Upper lobe of left lung (tissue), 6 donors: ENCODE results near the gene MFAP4. TPM values are rescaled to one million over a fixed set of nuclear protein-coding genes. Genes with fewer than 3 reads are reported as not detected.

ENCODE experiments used
- ATAC-seq, 2 donors: fragments of 200-7000 bp; cut with Tn5 transposase; one replicate each; pipeline ENCODE4 v1.9.1; 2022; ENCODE audit warnings: mild to moderate bottlenecking in 2 of 2, moderate library complexity in 2 of 2; ENCODE audit not compliant: low FRiP score in 2 of 2
- DNase-seq, 2 donors: peaks; one replicate each; pipeline ENCODE4 v3.0.0-alpha.2; 2019 to 2020
- H3K27ac ChIP-seq, 4 donors: fragments of 200-600 bp; sonication (generic); one replicate each; pipeline ENCODE4 v1.5.1; 2016 to 2019
- H3K27me3 ChIP-seq, 4 donors: fragments of 200-600 bp; sonication (generic); one replicate each; pipeline ENCODE4 v1.5.1; 2017 to 2019
- H3K36me3 ChIP-seq, 4 donors: fragments of 200-600 bp; sonication (generic); one replicate each; pipeline ENCODE4 v1.5.1; 2016 to 2019
- H3K4me1 ChIP-seq, 4 donors: fragments of 200-600 bp; sonication (generic); one replicate each; pipeline ENCODE4 v1.5.1; 2018 to 2019
- H3K4me3 ChIP-seq, 4 donors: fragments of 200-600 bp; sonication (generic); one replicate each; pipeline ENCODE4 v1.5.1; 2017 to 2019; ENCODE audit warnings: mild to moderate bottlenecking in 2 of 4, moderate library complexity in 1 of 4
- H3K9me3 ChIP-seq, 4 donors: fragments of 200-600 bp; sonication (generic); one replicate each; pipeline ENCODE4 v1.5.1; 2018 to 2019
- EP300 ChIP-seq, 4 donors: sonication (generic); formaldehyde crosslinking; IDR thresholded peaks; one replicate each; pipeline ENCODE4 v1.5.1; 2017; ENCODE audit warnings: antibody characterized with exemption in 4 of 4, control low read depth in 2 of 4
- POLR2A ChIP-seq, 4 donors: fragments of 450-650 bp; IDR thresholded peaks; one replicate each; pipeline ENCODE4 v1.5.1; 2016 to 2017; ENCODE audit warnings: antibody characterized with exemption in 4 of 4, mild to moderate bottlenecking in 2 of 4
- POLR2AphosphoS5 ChIP-seq, 2 donors: sonication (generic); formaldehyde crosslinking; IDR thresholded peaks; one replicate each; pipeline ENCODE4 v1.5.1; 2017; ENCODE audit warnings: antibody characterized with exemption in 2 of 2
- WGBS, 2 donors: methylation state at CpG; one replicate each; pipeline ENCODE4 v1.1.5; 2017 to 2018; 5-methylcytosine and 5-hydroxymethylcytosine counted together
- total RNA-seq, 6 donors: library from RNA; depleted of rRNA in 4 of 6; stranded (reverse); fragments of >200 nt in 4 of 6; gene quantifications; one replicate each; pipeline versions ENCODE4 v1.1.0 to v1.2.1, GENCODE V29; 2016 to 2021
- TF ChIP-seq, protein P1 (sequence below), 6 experiments: fragments of 450-650 bp in 4 of 6; fragments of 200-600 bp in 2 of 6; sonication (generic) in 2 of 6; IDR thresholded peaks; one replicate each; pipeline ENCODE4 v1.5.1; 2016 to 2019; ENCODE audit warnings: antibody characterized with exemption in 6 of 6
- donor health status: DM: no; HTN: no; CAD: no; lungs with moderate emphysema.
- donor health status: DM: no; HTN: yes; CAD: no; lungs with severe emphysema.

The MFAP4 gene
- total RNA-seq, 6 donors from 2014 or later = 24.1 to 280 (median 175) TPM

GRCh38 chr17:19390951-19391350, 4.0 kb upstream of the MFAP4 start:
- H3K27me3 ChIP-seq = no peaks in the 10 kb centered on the region
- ATAC-seq (no peak), DNase-seq (no peak)
- WGBS, 2 donors = 81 to 88% methylated on average over 2 of the region's 2 CpGs
- H3K36me3 ChIP-seq = no peaks in the 10 kb centered on the region
- H3K27ac ChIP-seq = peak overlapping the region in 1 of 4 donors; percentile 46
- no peak overlapping the region for H3K4me3 ChIP-seq
- no peak for TF ChIP-seq POLR2AphosphoS5 (IDR thresholded peaks at IDR 0.05)
- TF ChIP-seq, protein P1, sequence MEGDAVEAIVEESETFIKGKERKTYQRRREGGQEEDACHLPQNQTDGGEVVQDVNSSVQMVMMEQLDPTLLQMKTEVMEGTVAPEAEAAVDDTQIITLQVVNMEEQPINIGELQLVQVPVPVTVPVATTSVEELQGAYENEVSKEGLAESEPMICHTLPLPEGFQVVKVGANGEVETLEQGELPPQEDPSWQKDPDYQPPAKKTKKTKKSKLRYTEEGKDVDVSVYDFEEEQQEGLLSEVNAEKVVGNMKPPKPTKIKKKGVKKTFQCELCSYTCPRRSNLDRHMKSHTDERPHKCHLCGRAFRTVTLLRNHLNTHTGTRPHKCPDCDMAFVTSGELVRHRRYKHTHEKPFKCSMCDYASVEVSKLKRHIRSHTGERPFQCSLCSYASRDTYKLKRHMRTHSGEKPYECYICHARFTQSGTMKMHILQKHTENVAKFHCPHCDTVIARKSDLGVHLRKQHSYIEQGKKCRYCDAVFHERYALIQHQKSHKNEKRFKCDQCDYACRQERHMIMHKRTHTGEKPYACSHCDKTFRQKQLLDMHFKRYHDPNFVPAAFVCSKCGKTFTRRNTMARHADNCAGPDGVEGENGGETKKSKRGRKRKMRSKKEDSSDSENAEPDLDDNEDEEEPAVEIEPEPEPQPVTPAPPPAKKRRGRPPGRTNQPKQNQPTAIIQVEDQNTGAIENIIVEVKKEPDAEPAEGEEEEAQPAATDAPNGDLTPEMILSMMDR (IDR thresholded peaks at IDR 0.05) = no peak
- no peak for TF ChIP-seq EP300 (IDR thresholded peaks at IDR 0.05)
- TF ChIP-seq POLR2A (IDR thresholded peaks at IDR 0.05) = no peak
- peaks cover 22 to 31% (median 26%) of the 10 kb centered on the region in 4 donors for H3K4me1 ChIP-seq
- no peaks in the 10 kb centered on the region for H3K9me3 ChIP-seq

DNA sequence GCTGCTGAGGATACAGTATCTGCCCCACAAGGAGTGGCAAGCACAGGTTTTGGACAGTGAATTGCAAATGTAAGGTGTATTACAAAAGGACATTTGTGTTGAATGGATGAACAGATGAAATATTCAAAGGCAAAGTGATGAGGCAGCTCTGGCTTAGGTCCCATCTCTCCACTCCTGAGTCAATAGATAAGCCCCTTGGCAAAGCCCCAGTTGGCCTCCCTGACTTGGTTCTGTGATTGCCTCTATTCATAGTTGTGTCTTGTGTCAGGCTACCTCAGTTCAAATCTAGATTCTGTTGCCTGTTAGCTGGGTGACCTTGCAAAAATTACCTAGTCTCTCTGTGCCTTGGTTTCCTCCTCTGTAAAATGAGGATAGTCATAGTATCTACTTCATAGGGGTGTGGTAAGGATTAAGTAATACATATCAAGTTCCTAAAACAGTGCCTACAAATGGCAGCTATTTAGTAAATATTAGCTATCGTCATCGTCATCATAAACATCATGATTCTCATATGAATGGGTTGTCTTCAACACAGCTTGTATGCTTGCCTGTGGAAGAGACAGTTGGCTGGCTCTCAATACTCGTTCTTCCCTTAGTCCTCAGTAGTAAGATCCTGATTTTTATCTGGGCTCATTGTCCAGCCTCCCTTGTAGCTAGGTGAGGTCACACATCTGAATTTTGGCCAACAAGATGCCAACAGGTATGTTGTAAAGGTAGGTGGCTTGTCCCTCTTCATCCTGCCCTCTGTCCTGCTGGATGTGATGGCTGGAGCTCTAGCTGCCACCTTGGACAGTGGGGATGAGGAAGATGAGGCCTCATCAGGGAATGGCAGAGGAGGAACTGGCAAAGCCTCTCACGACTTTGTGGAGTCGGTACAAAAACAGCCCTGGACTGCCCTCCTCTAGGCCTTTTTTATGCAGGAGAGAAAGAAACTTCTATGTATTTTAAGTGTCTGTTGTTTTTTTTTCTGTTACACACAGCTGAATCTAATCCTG, 2.1 kb upstream of the MFAP4 start:
- WGBS, 2 donors = 61 to 64% methylated on average over 5 of the region's 5 CpGs
- DNase-seq (no peak), ATAC-seq (no peak)
- H3K4me3 ChIP-seq = no peak overlapping the region
- no peaks in the 10 kb centered on the region for H3K27me3 ChIP-seq
- H3K27ac ChIP-seq = peak overlapping the region; percentile 74 to 81 (median 76)
- no peaks in the 10 kb centered on the region for H3K9me3 ChIP-seq
- peaks cover 0 to 17% (median 7%) of the 10 kb centered on the region in 4 donors for H3K36me3 ChIP-seq
- H3K4me1 ChIP-seq = peaks cover 35 to 49% (median 42%) of the 10 kb centered on the region in 4 donors
- TF ChIP-seq POLR2A (IDR thresholded peaks at IDR 0.05) = no peak
- no peak for TF ChIP-seq EP300 (IDR thresholded peaks at IDR 0.05)
- TF ChIP-seq, protein P1 (IDR thresholded peaks at IDR 0.05) = no peak
- TF ChIP-seq POLR2AphosphoS5 (IDR thresholded peaks at IDR 0.05) = no peak

DNA sequence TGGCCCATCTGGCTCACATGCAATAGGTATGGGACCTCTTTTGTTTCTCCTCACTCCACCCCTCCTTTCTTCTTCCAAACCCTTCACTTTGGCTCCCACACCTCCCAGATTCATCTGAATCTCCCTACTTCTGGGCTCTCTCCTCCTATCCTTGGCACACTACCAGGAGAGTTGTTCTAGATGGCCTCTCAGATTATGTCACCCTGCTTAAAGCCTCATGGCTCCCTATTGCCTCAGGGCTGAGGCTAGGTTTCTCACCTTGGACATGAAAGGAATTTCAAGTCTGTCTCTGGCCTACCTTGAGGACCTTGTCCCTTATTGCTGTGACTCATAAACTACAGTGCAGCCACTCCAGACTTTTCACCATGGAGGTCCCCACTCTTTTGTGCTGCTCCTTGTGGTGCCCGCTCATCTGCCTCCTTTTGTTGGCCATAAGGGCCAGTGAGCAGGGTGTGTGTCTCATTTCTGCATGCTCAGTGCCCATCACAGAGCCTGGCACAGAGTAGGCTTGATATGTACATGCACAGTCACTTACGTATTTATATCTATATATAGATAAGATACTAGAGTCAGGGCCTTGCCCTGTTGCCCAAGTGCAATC, 1.0 kb upstream of the MFAP4 start:
- TF ChIP-seq EP300 (IDR thresholded peaks at IDR 0.05) (no peak), POLR2AphosphoS5 (IDR thresholded peaks at IDR 0.05) (peak in 1 of 2 donors; percentile 24), POLR2A (IDR thresholded peaks at IDR 0.05) (no peak)
- peaks cover 8 to 28% (median 17%) of the 10 kb centered on the region in 4 donors for H3K36me3 ChIP-seq
- peak overlapping the region; percentile 74 to 87 (median 78) for H3K27ac ChIP-seq
- H3K27me3 ChIP-seq = no peaks in the 10 kb centered on the region
- ATAC-seq (peak in 1 of 2 donors; percentile 59), DNase-seq (no peak)
- peaks cover 45 to 57% (median 49%) of the 10 kb centered on the region in 4 donors for H3K4me1 ChIP-seq
- H3K9me3 ChIP-seq = no peaks in the 10 kb centered on the region
- no peak overlapping the region for H3K4me3 ChIP-seq
- 82 to 90% methylated on average over 2 of the region's 2 CpGs for WGBS, 2 donors

GRCh38 chr17:19386051-19386929, 700 bp downstream of the MFAP4 start:
- TF ChIP-seq POLR2AphosphoS5 (IDR thresholded peaks at IDR 0.05) = peak; percentile 32 to 60
- no peak for TF ChIP-seq EP300 (IDR thresholded peaks at IDR 0.05)
- peak; percentile 63 to 79 for DNase-seq

DNA sequence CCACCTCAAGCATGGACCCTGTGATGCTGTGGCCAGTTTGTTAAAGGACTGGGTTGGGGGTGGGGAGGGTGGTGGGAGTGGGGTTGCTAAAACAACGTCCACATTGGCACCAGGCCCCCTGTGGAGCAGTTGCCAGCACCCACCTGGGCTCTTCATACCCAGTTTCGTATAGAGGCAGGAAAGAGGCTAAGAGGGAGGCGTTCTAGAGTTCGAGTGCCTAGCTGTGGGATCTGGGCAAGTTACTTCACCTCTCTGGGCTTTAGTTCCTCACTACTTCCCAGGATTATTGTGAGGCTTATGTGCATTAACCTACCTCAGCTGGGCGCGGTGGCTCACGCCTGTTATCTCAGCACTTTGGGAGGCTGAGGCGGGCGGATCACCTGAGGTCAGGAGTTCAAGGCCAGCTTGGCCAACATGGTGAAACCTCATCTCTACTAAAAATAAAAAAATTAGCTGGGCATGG, 1.4 kb downstream of the MFAP4 start:
- Histone ChIP-seq H3K27me3 (no peaks in the 10 kb centered on the region), H3K36me3 (peaks cover 17 to 52% (median 40%) of the 10 kb centered on the region in 4 donors)
- WGBS, 2 donors = 69 to 95% methylated on average over 9 of the region's 9 CpGs

More at GRCh38 chr17:19386051-19386929, 700 bp downstream of the MFAP4 start:
- peak; percentile 41 to 77 for ATAC-seq
- Histone ChIP-seq H3K9me3 (no peaks in the 10 kb centered on the region), H3K27me3 (no peaks in the 10 kb centered on the region), H3K36me3 (peaks cover 15 to 45% (median 32%) of the 10 kb centered on the region in 4 donors), H3K4me3 (peak overlapping the region in 3 of 4 donors; percentile 2 to 19 (median 19)), H3K4me1 (peaks cover 49 to 57% (median 52%) of the 10 kb centered on the region in 4 donors), H3K27ac (peak overlapping the region; percentile 74 to 87 (median 78))
- 54% methylated on average over 18 to 20 of the region's 20 CpGs for WGBS, 2 donors

More for the DNA sequence above, 1.4 kb downstream of the MFAP4 start:
- Histone ChIP-seq H3K4me3 (peak overlapping the region in 1 of 4 donors; percentile 1), H3K27ac (peak overlapping the region; percentile 74 to 87 (median 78)), H3K4me1 (peaks cover 49 to 57% (median 51%) of the 10 kb centered on the region in 4 donors), H3K9me3 (no peaks in the 10 kb centered on the region)
- no peak for ATAC-seq
- TF ChIP-seq POLR2AphosphoS5 (IDR thresholded peaks at IDR 0.05) (no peak), EP300 (IDR thresholded peaks at IDR 0.05) (no peak), POLR2A (IDR thresholded peaks at IDR 0.05) (no peak)
- TF ChIP-seq, protein P1 (IDR thresholded peaks at IDR 0.05) = no peak
- no peak for DNase-seq
